Endothelial cell (in vitro differentiated cells): ENCODE data around the gene SQSTM1. TPM values are rescaled to one million over a fixed set of nuclear protein-coding genes. Genes with fewer than 3 reads are reported as not detected.
A peak's percentile ranks its signal among the peaks of the same experiment; 100 is the strongest.

Experiments used
- DNase-seq: peaks from one replicate; pipeline ENCODE4 v3.0.0; 2021; ENCODE audit warnings: low spot score
- H3K27ac Mint-ChIP-seq: one replicate; pipeline ENCODE4 v1.8.0; 2021; ENCODE audit warnings: mixed read lengths, inconsistent platforms; ENCODE audit not compliant: unreplicated experiment
- H3K27me3 Mint-ChIP-seq: one replicate; pipeline ENCODE4 v1.8.0; 2021; ENCODE audit warnings: mild to moderate bottlenecking, moderate library complexity, mixed read lengths, inconsistent platforms; ENCODE audit not compliant: unreplicated experiment
- H3K36me3 Mint-ChIP-seq: one replicate; pipeline ENCODE4 v1.8.0; 2021; ENCODE audit warnings: mild to moderate bottlenecking, low read depth, mixed read lengths, inconsistent platforms; ENCODE audit not compliant: unreplicated experiment
- H3K4me1 Mint-ChIP-seq: one replicate; pipeline ENCODE4 v1.8.0; 2021; ENCODE audit warnings: mild to moderate bottlenecking, mixed read lengths, inconsistent platforms; ENCODE audit not compliant: unreplicated experiment
- H3K4me3 Mint-ChIP-seq: one replicate; pipeline ENCODE4 v1.8.0; 2021; ENCODE audit warnings: mild to moderate bottlenecking, mixed read lengths, inconsistent platforms; ENCODE audit not compliant: unreplicated experiment
- H3K9me3 Mint-ChIP-seq: one replicate; pipeline ENCODE4 v1.8.0; 2021; ENCODE audit warnings: mixed read lengths, inconsistent platforms; ENCODE audit not compliant: unreplicated experiment
- total RNA-seq: library from RNA; stranded (reverse); fragmentation: NEBNext Ultra II Directional; extraction: Animal tissue kit (Norgen Biotek cat#: 25700); gene quantifications from one replicate; pipeline ENCODE4 v1.2.1, GENCODE V29; 2021; ENCODE audit not compliant: unreplicated experiment
- TF ChIP-seq, protein P1 (sequence below): fragments of 200-600 bp; sonication (generic); IDR thresholded peaks from one replicate; pipeline ENCODE4 v1.5.0; 2021; ENCODE audit warnings: antibody characterized with exemption; ENCODE audit not compliant: unreplicated experiment

SQSTM1 gene
- total RNA-seq, 1 donor from 2014 or later = 82.2 TPM

DNA sequence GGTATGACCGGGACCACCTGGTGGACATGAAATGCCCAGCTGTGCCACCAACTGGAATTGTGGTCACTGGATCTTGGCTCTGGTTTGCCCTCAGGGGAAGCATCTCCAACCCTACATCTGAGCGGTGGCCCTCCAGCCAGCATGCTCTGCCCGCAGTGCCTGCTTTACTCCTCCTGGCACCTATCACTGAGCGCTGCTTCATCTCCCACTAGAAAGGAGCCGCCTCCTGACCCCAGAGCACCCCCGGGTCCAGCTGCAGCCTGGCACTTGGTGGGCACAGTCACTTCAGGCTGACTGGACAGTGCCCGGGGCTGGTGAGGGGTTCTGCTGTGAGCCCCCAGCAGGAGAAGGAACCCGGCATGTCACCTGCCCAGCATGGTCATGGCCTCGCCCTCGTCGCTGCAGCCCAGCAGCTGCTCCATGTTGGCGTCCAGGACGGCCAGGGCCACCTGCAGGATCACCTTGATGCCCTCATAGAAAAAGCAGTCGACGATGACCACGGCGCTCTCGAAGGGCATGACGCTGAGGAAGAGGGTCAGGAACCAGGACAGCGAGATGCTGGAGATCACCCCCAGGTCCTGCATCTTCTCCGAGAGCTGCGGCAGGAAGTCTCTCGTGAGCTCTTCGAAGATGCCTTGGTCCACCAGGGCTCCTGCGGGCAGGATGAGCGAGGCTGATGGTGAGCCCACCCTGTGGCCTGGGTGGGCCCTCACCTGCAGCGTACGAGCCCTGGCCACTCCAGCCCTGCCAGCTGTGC lies 54.0 kb downstream of the SQSTM1 start:
- peaks cover 30% of the 10 kb centered on the region for H3K36me3 Mint-ChIP-seq
- H3K9me3 Mint-ChIP-seq = no peaks in the 10 kb centered on the region
- H3K4me3 Mint-ChIP-seq = no peak overlapping the region
- DNase-seq = no peak
- TF ChIP-seq, protein P1, sequence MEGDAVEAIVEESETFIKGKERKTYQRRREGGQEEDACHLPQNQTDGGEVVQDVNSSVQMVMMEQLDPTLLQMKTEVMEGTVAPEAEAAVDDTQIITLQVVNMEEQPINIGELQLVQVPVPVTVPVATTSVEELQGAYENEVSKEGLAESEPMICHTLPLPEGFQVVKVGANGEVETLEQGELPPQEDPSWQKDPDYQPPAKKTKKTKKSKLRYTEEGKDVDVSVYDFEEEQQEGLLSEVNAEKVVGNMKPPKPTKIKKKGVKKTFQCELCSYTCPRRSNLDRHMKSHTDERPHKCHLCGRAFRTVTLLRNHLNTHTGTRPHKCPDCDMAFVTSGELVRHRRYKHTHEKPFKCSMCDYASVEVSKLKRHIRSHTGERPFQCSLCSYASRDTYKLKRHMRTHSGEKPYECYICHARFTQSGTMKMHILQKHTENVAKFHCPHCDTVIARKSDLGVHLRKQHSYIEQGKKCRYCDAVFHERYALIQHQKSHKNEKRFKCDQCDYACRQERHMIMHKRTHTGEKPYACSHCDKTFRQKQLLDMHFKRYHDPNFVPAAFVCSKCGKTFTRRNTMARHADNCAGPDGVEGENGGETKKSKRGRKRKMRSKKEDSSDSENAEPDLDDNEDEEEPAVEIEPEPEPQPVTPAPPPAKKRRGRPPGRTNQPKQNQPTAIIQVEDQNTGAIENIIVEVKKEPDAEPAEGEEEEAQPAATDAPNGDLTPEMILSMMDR = no peak
- peaks cover 9% of the 10 kb centered on the region for H3K27me3 Mint-ChIP-seq
- no peaks in the 10 kb centered on the region for H3K4me1 Mint-ChIP-seq
- H3K27ac Mint-ChIP-seq = no peak overlapping the region

DNA sequence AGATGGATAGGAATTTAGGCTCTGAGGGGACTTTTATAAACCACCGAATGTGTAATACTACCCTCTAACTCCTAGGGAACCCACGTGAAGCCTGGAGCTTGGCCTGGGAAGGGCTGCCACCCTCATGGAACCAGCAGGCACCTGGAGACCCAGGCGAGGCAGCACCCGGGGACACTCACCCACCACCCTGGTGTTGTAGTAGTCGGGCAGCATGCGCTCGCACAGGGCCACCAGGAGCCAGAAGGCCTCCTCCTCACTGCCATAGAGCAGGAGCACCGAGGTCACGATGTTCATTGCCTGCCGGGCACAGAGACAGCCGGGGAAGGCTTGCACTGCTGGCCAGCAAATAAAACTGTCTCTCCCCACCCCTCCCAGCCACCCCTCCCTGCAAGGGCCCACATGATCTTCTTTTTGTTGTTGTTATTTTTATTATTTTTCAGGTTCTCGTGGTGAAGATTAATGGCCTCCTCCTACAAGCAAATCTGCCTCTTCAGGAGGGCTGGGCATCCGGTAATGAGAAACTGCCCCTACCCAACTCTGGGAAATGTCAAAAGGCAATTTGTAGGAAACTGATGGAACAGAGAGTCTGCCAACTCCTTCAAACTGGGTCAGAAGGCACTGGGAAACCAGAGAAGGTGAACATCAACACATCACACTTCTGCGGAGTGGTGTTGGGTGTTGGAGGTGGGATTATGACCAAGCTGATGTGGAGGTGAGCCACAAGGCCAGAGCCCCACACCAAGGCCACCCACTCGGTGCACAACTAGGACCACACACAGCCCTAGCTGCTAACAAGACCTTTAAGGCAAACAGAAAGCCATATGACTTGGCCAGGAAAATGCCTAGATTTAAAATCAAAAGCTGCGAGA lies 55.3 kb downstream of the SQSTM1 start:
- no peak for DNase-seq
- Mint-ChIP-seq H3K27ac (no peak overlapping the region), H3K4me3 (peak overlapping the region; percentile 69), H3K4me1 (no peaks in the 10 kb centered on the region), H3K9me3 (no peaks in the 10 kb centered on the region), H3K27me3 (peaks cover 7% of the 10 kb centered on the region), H3K36me3 (peaks cover 30% of the 10 kb centered on the region)
- TF ChIP-seq, protein P1 = no peak

DNA sequence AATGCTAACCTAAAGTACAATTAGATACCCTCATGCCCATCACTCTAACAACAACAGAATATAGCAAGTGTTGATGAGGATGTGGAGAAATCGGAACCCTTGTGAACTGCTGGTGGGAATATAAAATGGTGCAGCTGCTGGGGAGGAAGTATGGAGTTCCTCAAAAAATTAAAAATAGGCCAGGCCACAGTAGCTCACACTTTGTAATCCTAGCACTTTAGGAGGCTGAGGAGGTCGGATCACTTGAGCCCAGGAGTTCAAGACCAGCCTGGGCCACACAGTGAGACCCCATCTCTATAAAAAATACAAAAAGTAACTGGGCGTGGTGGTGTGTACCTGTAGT lies 55.9 kb downstream of the SQSTM1 start:
- peaks cover 4% of the 10 kb centered on the region for H3K27me3 Mint-ChIP-seq
- H3K36me3 Mint-ChIP-seq = peaks cover 29% of the 10 kb centered on the region
- no peak overlapping the region for H3K4me3 Mint-ChIP-seq
- TF ChIP-seq, protein P1 = no peak
- H3K4me1 Mint-ChIP-seq = no peaks in the 10 kb centered on the region
- H3K27ac Mint-ChIP-seq = no peak overlapping the region
- no peak for DNase-seq
- H3K9me3 Mint-ChIP-seq = no peaks in the 10 kb centered on the region

DNA sequence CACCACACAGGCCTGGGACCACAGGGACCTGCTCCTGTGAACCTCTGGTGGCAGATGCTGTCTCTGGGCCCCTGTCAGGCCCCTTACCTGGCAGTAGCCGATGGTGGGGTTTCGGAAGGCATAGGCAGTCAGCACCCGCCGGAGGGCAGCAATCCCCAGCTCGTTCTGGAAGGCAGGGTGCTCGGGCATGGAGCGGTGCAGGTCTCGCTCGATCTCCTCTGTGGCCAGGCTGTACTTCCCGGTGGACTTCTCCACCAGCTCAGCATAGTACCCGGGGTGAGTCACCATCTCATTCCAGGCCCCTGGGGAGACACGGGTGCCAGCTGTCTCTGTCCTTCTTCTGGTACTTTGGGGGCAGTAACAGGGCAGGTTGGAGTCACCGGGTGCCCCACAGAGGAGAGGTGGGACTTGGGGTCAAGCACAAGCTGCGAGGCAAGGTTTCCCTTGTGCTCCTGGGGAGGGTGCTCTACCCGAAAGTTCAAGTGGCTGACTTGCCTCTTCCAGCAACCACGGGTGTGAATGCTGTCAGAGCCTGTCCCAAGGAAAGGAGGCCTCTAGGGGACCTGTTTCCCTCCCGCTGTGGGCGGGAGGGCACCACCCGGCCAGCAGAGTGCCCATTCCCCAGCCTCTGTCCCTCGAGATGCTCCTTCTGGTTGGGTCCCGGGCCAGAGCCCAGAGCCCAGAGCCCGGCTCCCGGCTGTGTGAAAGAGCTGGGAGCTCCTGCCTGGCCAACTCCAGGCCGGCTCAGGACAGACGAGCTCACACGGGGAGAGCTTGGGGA lies 57.7 kb downstream of the SQSTM1 start:
- Mint-ChIP-seq H3K4me3 (peak overlapping the region; percentile 24), H3K27ac (no peak overlapping the region), H3K36me3 (peaks cover 38% of the 10 kb centered on the region), H3K27me3 (peaks cover 5% of the 10 kb centered on the region), H3K4me1 (no peaks in the 10 kb centered on the region), H3K9me3 (peaks cover 2% of the 10 kb centered on the region)
- TF ChIP-seq, protein P1 = no peak
- DNase-seq = no peak
